Stimulated activated CD4-positive, alpha-beta T cell treated with anti-CD3 and anti-CD28 coated beads, TNF-alpha, amount 100 ng/mL, for 48 hours (primary cell): Measurements from ENCODE around the gene U2SURP.
"Not testable (repeated sequence)": the region's sequence is repeated elsewhere in the genome, so short reads cannot be mapped to it uniquely, and the experiment has no call there.

Source experiments
- DNase-seq, 3 donors: peaks; one replicate each; pipeline ENCODE4 v3.0.0-alpha.2; 2020; ENCODE audit warnings: low read depth in 3 of 3

U2SURP gene

DNA sequence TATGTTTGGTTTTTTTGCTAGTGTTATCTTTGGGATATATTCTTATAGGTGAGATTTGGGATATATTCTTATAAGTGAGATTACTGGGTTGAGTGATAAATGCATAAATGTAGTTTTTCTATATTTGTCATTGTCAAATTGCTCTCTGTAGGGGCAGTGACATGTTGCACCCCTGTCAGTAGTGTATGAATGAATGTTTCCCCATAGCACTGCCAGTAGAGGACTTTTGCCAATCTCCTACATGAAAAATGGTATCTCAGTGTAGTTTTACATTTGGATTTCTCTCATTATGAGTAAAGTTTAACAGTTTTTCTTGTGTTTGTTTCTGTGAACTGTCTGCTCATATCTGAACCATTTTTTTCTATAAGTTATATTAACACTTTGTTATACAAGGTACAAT lies 13.6 kb downstream of the U2SURP start:
- DNase-seq = no peak

DNA sequence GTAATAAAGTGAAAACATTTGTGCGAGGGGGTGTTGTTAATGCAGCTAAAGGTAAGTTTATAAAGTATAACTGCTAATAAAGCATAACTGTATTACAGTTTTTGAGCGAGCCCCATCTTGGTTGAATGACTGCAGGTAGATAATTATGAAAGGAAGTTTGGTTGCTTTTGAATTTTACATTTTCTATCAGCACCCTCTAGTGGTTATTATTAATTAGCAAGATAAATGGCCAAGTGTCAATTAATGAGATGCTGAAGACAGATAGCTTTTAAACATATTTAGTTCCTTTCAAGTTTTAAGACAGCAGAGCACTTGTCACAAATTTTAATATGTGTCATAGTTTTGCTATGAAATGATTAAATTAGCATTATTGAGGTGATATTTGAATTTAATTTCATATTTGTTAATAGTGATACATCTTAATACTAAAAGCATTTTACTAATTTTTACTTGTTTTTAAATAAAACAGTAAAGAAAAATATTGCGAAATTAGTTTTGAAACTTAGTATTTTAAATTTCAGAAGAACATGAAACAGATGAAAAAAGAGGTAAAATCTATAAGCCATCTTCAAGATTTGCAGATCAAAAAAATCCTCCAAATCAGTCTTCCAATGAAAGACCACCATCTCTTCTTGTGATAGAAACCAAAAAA lies 15.1 kb downstream of the U2SURP start:
- no peak for DNase-seq

DNA sequence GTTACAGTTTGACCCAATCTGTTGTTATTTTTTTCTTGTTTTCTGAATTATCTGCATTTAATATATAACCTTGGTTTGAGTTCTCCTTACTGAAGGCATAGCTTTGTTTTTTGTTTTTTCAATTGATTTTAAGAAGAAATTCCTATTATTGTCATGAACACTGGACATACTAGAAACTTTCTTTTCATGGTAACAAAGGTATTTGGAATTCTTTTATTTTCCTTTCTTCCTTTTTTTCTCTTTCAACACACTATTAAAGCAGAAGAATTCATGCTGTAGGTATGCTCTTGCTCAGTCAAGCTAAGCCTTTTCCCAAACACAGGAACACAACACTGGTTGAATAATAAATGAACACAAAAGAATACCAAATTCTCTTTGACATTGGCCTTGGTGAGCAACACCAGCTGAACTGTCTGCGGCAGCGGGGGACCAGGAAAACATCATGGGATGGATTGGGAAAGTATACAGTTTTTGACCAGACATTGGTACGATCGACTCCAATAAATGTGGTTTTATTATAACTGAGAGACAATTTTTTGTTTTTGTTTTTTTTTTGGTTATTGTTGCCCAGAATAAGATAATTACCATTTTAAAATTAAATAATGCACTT lies 23.1 kb downstream of the U2SURP start:
- no peak for DNase-seq

DNA sequence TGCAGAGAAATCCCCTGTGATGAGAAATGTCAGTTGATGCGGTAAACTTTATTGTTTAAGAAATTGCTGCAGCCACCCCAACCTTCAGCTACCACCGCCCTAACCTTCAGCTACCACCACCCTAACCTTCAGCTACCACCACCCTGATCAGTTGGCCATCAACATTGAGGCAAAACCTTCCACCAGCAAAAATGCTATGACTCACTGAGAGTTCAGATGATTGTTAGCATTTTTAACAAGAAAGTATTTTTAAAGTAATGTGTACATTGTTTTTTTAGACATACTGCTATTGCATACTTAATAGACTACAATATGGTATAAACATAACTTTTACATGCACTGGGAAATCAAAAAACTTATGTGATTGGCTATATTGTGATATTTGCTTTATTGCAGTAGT lies 30.0 kb downstream of the U2SURP start:
- DNase-seq = no peak

DNA sequence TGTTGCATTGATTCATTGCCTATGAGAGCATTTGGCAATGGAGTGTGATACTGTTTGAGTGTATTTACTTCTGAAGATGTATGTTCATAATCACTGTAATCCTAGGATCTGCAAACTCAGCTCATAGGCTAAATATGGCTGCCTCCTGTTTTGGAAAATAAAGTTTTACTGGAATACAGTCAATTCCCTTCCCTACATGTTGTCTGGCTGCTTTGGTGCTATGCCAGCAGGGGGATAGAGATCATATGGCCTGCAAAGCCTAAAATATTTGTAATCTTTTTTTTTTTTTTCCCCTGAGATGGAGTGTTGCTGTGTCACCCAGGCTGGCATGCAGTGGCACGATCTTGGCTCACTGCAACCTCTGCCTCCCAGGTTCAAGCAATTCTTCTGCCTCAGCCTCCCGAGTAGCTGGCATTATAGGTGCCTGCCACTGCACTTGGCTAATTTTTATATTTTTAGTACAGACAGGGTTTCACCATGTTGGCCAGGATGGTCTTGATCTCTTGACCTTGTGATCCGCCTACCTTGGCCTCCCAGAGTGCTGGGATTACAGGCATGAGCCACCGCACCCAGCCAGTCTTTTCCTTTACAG lies 30.5 kb downstream of the U2SURP start:
- DNase-seq = not testable (repeated sequence)

DNA sequence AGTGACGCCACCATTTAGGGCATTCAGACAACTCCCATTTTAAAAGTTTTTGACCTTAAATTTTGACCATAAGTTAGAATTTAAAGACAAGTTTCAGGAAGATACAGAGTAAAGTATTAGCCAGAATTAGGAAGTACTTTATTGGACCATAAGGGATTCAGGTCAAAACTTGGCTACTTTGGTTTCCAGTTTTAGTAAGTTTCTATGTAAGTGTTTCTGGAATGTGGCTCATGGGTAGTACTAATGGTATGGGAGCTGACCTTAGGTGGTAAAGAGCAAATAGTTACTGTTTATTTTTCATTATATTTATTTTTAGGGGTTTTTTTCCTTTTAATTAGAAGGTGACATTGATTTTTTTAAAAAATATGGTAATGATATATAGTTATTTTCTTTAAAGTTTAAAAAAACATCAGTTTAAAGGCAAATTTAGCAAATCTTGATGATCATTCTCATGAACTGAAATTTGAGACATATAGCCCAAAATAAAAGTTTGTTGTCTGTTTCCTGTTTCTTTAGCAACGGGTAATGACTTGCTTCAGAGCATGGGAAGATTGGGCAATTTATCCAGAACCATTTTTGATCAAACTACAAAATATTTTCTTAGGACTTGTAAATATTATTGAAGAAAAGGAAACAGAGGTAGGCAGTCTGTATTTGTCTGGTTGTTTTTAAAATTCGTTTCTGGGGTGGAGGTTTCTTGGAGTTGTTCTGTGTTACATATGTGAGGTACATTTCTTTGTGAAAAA lies 34.3 kb downstream of the U2SURP start:
- DNase-seq = no peak

DNA sequence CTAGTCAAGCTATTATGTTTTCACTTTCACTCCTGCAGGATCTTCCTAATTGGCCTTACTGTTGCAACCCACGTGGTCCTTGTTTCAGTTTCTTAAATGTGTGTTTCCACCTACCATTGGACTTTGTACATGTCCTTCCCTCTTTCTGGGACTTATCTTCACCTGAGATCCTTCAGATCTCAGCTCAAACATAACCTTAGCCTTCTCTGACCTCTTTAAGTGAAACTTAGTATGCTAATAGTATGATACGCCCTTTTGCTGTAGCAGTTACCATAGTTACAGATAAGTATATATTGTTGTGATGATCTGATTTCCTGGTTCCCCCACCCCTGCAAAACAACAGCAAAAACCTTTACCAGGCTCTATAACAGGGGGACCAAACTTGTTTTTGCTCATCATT lies 35.2 kb downstream of the U2SURP start:
- no peak for DNase-seq

DNA sequence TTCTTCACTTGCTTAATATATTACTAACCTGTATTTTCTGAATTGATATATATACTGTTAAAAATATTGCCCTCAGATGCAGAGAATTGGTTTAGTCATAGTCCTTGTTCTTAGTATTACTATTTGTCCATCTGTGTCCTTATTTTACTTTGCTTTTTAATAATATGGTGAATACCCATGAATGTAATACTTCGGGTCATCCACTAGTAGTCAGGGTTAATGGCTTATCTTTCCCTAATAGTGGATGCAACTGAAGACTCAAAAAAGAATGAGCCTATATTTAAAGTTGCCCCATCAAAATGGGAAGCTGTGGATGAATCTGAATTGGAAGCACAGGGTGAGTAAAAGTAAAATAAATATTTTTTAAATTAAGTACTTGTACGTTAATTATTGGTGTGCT lies 36.5 kb downstream of the U2SURP start:
- no peak for DNase-seq

DNA sequence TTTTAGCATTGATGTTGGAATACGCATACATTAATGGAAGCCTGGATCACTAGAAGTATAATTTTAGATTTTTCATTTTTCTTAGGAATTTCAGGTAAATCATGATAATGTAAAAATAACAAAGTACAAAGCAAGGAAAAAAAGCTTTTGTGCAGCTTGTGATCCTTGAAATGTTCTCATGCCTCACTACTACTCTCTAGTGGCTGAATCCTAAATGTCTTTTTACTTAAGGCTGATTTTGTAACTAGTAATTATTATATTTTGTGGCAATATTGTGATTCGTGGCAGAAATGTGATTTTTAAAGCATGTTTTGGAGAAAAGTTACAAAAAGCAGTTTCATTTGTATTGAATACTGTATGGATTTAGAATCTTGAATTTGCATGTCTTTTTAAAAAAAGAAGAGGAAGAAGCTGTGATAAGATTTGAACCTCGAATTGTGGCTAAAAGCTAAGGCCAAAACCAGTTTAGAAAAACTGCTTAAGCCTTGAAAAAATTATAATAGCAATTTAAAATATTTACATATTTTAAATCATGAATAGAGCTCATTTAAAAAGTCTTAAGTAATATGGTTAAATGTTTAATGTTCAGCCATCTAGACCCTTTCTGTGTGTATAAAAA lies 39.0 kb downstream of the U2SURP start:
- no peak for DNase-seq

DNA sequence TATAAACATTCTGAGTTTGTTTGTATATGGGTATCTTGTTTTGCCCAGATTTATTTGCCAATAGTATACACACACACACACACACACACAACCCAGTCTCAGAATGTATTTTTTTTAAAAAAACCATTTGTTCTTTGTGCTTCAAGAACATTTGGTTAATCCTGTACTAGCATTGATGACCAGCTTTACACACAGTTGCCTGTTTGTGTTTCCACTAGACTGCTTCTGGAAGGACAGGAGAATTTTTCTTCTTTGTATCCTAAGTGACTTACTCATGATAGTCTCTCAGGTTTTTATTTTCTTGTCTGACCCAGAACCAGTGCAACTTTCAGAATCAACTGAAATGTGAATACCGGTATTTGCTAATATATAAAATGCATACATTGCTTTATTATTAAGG lies 40.5 kb downstream of the U2SURP start:
- DNase-seq = no peak

DNA sequence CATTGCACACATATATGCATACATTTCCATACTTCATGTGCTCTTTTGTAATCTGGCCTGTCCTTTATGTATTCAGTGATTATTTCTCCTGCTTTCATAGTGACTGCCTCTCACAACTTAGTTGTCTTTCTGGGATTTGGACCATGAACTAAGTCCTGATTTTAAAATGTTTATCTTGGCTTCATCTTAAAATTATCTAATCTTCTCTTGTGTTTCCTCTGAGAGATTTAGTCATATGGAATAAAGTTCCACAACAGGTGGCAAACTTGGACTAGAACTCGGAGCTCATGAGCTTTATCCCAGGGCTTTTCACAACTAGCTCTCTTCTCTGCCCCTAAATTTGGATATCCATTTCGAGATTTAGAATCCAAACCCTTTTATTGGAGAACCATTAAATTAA lies 44.3 kb downstream of the U2SURP start:
- DNase-seq = no peak

DNA sequence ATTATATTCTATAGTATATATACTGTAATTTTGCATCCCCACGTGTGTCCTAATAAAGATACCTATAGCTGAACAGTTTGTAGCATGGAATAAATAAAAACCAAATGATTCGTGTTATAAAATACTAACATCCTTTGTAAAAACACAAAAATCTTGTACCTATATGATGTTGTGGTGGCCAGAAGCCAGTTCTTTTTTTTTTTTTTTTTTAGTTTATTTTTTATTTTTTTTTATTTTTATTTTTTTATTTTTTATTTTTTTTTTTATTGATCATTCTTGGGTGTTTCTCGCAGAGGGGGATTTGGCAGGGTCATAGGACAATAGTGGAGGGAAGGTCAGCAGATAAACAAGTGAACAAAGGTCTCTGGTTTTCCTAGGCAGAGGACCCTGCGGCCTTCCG lies 44.7 kb downstream of the U2SURP start:
- DNase-seq = not testable (repeated sequence)

DNA sequence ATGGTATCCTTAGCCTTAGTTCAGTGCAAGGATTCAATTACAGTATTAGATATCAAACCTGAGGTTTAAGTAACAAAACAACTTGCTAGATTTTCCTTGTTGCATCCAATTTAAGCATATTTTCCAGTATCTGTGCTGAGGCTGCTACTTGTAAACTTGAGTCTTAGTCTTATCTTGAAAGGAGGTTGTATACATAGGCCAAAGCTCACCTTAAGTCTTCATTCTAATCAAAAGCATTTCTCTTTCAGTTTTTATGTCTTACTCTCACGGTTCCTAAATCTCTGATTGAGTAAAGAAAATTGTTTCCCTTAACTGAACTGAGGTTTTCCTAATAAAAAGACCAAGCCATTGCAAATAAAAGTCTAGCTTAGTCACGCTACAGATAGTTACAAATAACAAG lies 52.6 kb downstream of the U2SURP start:
- no peak for DNase-seq

DNA sequence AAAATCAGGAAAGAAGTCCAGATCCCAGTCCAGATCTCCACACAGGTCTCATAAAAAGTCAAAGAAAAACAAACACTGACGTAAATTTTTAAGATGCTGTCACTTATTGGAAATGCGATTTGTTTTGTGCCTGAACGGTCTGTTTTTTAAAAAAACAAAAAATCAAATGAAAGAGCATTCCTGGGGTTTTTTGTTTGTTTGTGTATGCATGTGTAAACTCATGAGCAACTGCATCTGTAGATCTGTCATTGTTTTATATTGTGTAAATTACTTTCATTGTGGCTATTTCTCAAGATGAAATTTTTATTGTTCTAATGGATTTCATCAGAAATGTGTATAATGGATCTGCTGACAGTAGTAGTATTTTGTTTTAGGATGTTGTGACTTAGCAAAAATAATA lies 55.0 kb downstream of the U2SURP start:
- DNase-seq = no peak

DNA sequence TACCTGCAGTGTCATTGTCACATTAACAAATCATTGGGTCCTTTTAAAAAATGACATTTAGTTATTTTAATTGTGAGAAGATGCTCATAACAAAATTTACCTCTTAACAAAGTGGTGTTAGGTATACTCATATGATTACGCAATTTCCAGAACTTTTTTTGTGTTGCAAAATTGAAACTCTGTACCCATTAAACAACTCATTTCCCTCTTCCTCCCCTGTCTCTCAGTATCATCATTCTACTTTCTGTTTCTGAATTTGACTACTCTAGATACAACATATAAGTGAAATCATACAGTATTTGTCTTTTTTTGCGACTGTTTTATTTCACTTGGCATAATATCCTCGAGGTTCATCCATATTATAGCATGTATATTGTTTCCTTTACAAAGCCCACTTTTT lies 59.5 kb downstream of the U2SURP start:
- DNase-seq = no peak

DNA sequence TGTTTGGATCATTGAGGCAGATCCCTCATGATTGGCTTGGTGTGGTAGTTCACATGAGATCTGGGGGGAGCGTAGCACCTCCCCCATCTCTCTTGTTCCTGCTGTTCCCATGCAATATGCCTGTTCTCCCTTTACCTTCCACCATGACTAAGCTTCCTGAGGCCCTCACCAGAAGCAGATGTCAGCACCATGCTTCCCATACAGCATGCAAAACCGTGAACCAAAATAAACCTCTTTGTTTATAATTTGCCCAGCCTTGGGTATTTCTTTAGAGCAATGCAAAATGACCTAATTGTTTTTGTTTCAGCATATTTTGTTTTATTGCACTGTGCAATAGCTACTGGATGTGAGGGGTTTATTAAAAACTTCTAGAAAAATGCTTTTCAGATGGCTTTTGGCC lies 61.6 kb downstream of the U2SURP start:
- no peak for DNase-seq

DNA sequence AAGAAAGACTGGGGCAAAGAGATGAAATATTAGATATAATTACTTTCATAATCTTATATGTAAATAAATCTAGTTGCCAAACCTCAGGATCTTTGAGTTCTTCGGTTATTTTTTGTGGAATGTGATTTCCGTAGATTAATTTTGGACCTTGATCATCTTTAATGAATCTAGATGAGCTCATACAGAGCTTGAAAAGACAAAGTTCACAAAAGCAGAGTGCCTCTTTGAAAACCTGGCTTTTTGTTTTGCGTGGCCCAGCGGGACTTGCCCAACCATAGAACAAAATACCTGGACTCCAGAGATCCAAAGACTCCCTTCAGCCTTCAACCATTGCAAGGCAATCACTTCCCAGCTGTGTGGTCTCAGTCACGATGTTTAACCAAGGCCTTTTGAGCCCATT lies 63.4 kb downstream of the U2SURP start:
- DNase-seq = no peak

DNA sequence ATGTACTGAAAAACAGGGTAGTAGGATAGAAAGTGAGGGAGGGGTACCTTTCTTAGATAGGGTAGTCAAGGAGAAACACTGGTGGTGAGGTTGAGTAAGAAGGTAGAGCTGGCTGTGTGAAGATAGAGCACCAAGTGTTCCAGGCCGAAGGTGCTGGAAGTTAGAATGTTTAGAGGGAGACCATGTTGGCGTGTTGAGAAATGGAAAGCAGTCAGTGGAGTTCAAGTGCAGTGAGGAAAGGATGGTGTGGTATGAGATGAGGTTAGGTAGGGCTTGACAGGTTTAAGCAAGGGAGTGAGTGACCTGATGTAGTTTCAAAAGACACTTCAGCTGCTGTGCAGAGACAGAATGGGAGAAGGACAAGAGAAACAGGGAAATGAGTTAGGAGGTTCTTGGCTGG lies 64.0 kb downstream of the U2SURP start:
- no peak for DNase-seq

DNA sequence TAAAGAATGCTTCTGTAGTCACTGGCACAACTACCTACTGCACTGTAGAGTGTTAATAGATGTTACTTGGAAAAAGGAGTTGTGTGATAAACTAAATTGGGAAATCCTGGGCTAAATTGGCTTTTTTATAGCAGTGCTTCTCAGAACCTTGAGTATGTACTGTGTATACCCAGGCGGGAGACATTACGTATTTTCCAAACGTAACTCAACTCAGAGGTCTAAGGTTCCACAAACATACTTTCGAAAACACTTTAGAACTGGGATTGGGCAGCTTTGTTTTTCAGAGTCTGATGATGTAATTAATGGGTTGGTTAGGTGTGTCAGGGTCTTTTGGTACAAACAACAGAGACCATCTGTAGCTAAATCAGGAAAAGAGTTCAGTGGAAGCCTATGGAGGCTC lies 64.7 kb downstream of the U2SURP start:
- no peak for DNase-seq

DNA sequence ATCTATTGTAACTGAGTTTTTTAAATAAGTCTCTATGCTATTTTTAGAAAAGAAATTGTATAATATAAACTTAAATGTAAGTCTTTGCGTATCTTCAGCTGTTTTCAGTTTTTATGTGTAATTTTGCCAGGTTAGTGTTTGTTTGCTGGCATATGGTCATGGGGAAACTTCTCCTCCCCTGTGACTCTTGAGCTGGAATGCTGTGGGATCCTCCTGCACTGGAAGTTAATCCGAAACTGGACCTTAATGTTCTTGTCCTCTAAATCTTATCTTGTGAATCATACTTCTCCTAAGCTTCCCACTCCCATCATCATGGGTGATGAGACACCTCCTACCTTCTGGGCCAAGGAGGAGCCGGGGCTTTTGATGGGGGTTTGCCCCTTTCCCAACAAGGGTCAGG lies 65.8 kb downstream of the U2SURP start:
- DNase-seq = no peak

DNA sequence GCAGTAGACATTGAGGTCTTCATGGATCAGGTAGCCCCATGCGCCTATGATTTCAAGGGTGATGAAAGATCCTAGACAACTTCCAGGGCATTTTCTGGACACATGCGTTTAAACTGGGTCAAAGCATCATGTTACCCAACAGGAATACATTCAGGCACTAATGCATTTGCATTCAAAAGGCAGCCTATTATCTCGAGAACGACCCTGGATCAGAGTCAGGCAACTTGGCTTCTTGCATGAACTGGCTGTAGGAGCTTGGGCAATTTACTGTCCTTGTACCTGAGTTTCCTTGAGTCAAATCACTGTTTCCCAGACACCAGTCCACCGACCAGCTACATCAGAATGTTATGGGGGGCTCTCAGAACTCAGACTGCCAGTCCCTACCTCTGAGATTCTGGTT lies 66.7 kb downstream of the U2SURP start:
- DNase-seq = no peak

DNA sequence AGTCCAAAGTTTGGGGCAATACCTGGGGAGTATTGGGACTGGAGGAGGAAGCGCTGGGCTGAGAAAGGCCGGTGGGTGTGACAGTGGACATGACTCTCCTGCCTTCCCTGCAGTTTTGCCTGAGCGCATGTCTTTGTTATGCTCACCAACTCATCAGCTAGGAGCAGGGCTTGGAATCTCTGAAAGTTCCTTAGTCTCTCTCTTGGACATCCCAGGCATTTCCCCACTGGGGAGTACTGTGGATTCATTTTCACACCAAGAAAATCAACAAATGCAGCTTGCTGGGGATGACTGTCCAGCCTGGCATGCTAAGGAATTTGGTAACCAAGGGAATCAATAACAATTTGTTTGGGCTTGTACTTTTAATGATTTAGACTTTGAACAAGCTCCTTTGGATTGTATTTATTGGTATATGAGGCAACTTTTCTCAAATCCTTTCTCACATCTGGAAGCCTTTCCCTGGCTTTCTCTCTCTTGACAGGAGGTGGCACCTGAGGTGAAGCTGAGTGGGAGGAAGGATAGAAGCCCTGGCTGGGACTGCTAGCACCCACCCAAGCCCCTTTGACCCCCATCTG lies 69.7 kb downstream of the U2SURP start:
- DNase-seq = no peak
